NCI-H2107 treated with DMSO at 0.1 percent for 48 hours (cell line): Measurements from ENCODE around the gene MGMT.

Source experiments
- DNase-seq: peaks from one replicate; lab custom pipeline; 2025; ENCODE audit not compliant: unreplicated experiment; lab: John Stamatoyannopoulos, UW

MGMT gene

DNA sequence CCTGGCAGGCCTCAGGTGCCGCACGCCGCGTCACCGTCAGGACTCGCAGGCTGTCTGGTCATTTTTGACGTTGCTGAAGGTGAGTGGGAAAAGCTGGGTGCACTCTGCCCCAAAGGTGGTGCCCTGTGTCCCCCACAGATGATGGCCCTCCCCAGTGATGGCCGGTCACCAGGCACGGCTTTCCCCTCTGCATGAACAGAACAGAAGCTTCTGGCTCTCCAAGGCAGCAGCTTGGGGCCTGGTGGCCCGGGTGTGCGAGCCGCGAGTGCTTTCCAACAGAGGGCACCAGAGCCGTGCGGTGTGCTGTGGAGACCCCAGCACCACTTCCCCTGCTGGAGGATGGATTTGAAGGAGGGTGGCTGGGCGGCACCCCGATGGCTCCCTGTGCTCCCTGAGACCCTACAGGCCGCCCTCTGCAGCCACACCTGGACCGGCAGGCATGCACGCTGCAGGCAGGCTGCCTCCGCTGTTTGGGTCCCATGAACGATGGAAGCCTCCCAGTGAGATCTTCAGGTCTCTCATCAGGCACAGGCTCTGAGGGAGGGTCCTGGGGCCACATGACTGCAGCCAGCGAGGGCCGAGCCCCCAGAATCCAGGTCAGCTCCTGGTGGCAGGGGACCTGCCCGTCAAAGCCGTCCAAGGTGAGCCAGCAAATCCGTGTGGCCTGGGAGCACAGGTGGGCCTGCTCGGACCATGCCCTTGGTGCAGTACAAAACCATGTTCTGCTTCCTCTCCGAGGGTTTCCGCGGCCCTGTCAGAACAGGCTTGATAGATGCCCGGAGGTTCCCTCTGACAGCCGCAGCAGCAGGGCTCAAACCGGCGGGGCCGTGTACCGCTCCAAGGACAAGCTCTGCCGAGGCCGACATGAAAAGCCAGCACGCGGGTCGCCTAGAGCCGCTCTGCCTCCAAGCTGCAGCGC is 301.7 kb downstream of the MGMT start:
- no peak for DNase-seq

- no peak for DNase-seq
These were observed 302.5 kb downstream of the MGMT start for GRCh38 chr10:129769381-129770116.

DNA sequence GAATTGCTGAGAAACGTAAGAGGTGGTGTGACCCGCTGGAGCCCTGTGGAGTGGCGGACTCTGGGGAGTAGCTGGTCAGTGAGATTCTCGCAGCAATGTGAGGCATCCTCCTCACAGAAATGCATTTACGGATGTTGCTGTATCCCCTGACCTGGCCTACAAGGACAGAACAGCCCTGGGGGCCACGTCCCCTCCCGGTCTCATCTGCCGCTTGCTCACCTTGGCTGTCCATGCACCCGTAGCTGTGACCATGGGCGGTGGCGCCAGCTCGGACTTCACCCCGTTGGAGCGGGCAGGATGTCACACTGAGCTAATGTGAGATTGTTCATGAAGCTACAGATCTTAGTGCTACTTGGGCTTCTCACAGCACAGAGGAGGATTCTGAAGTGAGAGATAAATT is 303.2 kb downstream of the MGMT start:
- DNase-seq = no peak

DNA sequence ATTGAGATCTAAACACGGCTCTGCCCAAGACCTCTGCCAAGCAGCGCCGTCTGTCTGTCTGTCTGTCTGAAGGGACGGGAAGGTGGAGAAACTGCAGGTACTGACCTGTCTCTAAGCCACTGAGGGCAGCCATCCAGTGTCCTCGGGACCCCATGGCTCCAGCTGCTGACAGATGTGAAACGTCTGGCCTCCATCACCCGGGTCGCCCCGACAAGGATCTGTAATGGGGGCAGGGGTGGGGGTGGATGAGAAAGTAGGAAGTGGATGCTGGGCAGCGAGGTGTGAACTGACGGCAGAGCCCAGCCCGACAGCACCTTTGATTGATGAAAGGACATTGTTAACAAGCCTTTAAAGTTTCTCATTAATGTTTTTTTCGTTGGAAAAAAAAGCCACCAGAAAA is 304.0 kb downstream of the MGMT start:
- no peak for DNase-seq

GRCh38 chr10:129771576-129771975 is 304.5 kb downstream of the MGMT start:
- DNase-seq = no peak

DNA sequence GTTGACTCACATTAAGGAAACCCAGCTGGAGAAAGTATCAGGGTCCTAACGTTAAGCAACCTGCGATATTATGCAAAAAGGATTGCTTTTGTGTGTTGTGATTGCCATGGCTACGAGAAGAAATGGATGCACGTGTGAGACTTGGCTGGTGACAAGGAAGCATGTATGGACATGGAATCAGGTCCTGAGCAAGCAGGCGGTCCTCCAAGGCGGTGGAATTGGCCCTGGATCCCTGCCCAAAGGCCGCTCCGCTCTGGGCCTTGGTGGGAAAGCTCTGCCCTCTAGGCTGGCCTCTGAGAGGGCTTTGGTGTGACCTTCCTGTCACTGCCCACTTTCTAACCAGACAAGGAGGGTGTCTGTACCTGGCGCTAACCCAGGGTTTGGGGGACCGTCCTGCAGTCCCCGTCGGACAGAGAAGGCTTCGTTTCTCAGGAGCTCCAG is 305.0 kb downstream of the MGMT start:
- no peak for DNase-seq

DNA sequence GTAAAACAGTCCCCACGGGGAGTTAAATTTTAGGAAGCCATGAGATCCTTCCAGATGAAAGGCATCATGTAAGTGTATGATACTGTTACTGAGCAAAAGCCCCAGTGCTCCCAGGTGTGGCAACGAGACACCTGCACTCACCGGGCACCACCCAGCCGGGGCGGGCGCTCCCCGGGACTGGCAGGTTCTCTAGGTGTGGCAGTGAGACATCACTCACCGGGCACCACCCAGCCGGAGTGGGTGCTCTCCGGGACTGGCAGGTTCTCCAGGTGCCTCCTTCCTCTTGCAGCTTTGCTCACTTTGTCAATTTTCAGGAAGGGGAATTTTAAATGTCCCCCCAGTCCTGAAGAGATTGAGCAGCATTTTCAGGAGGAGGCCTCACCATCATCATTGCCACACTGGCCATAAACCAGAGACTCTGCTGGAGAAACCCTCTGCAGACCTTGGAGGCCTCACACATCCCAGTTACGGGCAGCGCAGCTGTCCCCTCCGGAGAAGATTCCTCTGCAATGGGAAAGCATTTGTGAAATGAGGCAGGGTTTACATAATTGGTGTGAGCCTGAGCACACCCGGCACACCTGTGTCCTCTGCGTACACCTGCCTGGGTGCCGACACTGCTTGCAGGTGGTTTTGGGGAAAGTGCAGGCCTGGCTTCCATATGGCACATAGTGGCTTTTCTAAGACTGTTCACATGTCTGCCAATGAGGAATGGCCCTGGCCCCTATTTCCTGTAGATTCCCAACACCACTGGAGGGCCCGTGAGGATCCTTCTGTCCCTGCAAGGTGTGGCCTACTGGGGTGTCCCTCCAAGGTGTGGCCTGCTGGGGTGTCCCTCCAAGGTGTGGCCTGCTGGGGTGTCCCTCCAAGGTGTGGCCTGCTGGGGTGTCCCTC is 305.7 kb downstream of the MGMT start:
- DNase-seq = no peak

DNA sequence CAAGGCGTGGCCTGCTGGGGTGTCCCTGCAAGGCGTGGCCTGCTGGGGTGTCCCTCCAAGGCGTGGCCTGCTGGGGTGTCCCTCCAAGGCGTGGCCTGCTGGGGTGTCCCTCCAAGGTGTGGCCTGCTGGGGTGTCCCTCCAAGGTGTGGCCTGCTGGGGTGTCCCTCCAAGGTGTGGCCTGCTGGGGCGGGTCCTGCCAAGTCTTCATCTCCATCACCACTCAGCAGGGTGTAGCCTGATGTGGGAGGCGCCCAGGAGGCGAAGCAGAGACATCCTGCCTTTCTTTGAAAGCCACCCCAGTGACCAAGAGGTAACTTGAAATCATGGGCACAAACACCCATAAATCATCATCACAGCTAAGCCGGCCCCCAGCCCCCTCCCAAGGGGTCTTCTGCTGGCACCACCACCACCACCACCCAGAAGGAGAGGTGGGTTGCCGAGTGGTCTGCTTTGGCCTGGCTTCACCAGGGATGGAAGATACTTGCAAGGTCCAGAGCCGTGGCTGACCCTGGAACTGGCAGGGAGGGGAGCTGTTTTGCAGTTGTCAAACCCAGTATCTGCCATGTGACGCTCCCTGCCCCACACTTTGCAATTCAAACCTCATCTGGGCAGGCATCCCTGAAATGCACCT is 306.4 kb downstream of the MGMT start:
- DNase-seq = no peak

DNA sequence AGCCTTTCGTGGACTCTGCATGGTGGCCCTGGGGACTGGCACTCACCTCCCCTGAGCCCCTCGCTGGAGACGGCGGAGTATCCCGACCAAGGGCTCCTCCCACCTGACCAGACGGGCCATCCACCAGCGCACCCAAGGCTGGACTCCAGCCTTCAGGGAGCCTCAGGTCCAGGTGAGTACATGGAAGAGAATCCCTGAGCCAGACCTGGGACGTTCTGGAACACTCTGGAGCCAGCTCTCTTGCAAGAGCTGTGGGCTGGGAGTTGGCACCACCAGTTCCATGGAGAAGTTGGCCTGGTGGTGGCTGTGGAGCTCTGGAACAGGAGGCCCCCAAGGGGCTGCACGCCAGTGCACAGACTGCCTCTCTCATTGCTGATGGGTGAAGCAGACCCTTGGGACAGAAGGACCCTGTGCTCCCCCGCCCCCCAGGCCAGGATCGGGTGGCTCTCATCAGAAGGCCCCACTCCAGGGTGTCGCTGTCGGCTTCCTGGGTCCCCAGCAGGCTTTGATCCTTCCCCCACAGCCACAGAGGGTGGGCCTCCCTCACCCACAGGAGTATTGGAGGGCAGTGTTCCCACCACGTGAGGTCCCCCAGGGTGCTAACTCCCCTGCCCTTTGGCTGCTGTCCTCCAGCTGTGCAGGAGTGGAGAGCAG is 307.2 kb downstream of the MGMT start:
- no peak for DNase-seq

- no peak for DNase-seq
These were observed 307.8 kb downstream of the MGMT start for GRCh38 chr10:129774736-129775401.

DNA sequence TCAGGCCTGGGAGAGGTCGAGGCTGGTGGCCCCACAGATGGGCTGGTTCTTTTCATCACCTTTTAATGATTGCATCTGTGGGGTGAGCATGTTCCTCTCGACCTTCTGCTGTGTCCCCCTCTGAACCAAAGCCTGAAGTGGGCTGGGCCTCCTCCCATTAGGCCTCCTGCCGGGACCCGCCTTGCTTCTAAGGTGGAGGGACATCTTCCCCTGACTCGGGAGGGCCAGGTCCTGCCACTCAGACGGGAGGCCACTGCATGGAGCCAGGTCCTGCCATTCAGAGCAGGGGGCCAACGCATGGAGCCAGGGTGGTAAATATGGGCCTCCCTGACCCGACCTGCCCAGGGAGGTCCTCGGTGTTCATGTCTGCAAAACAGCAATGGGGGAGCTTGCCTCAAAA is 308.6 kb downstream of the MGMT start:
- no peak for DNase-seq

- DNase-seq = no peak
These were observed 310.6 kb downstream of the MGMT start for GRCh38 chr10:129777687-129778086.

DNA sequence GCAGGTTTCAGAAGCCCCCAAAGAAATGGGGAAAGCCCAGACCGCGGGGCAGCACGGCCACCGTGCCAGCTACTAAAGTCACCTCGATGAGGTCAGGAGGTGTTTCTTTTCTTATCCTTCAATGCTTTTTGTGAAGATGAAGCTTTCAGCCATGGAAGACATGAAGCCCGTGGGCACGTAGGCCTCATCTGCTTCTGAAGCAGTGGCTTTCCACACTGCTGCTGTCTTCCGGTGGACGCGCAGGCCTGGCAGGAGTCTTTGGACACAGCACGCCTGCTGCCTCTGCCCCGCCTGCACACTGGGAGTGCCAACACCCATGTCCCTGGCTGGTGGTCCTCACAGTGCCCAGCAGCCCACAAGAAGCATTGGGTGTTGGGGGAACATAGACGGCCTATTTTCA is 311.5 kb downstream of the MGMT start:
- no peak for DNase-seq

- no peak for DNase-seq
These were observed 312.4 kb downstream of the MGMT start for GRCh38 chr10:129779126-129780111.

DNA sequence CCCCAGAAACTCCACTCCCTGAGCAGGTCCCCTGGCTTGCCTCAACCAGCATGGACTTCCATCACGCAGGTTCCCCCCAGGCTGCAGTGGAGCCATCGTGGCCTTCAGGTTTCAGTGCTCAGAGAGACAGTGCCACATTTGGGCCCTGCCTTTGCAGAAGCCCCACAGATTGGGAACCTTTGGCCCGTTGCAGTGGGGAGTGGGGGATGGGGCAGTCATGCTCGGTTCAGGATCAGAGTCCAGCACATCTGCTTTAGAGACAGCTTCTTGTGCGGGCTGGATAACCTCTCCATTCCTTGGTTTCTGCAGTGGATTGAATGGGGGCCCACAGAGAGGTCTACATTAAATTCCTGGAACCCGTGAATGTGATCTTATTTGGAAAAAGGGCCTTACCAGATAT is 313.2 kb downstream of the MGMT start:
- DNase-seq = no peak

DNA sequence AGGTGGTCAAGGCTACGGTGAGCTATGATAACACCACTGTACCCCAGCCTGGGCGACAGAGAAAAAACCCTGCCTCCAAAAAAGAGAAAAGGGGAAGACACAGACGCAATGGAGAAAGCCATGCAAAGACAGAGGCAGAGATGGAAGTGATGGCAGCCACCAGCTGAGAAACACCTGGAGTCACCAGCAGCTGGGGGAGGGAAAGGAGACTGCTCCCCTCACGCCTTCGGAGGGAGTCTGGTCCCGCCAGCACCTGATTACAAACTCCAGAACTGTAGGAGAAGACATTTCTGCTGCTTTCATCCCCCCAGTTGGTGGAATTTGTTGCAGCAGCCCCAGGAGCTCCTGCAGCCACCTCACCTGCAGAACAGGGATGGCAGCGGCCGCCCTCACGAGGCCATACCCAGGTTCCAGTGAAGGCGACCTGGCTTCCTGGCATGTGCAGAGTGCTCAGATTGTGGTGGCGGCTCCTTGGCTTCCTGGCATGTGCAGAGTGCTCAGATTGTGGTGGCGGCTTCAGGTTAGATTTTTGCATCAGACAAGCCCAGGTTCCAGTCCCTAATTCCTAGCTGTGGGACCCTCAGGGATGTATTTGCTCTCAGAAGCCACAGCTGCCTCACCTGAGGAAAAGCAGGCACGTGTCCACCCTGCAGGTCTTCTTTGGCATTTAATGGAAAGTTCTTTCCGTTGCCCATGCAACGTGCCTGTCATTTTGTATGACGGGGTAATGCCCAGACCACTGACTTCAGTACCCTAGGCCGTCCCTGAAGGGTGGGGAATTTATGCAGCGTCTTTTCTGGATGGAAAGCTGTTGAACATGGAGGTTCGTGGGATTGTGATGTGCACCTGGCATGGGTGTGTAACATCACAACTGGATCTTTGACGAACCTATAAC is 314.1 kb downstream of the MGMT start:
- DNase-seq = no peak

DNA sequence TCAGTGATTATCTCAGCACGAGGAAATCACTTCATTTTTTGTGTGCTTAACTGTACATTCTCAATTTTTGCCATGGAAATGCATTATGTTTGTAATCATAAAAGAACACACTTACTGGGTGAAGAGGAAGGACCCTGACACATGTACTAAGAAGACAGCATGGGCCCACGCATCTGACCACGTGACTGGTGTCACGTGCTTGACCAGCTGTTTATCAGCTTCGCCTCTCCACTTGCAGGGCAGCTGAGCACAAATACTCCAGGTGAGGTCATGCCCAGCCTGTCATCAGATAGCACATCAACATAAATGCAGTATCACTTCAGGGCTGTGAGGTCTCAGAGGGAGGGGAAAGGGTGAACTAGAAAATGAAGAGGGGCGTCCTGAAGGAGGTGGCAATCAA is 317.2 kb downstream of the MGMT start:
- no peak for DNase-seq

- DNase-seq = no peak
These were observed 317.9 kb downstream of the MGMT start for GRCh38 chr10:129784891-129785290.
